NK-92 (cell line): ENCODE measurements around the gene OR5A1.
"Not testable (repeated sequence)": the region's sequence is repeated elsewhere in the genome, so short reads cannot be mapped to it uniquely, and the experiment has no call there.

ENCODE experiments used
- DNase-seq: peaks from one replicate; lab custom pipeline; 2025; ENCODE audit not compliant: unreplicated experiment; lab: John Stamatoyannopoulos, UW

Gene OR5A1

DNA sequence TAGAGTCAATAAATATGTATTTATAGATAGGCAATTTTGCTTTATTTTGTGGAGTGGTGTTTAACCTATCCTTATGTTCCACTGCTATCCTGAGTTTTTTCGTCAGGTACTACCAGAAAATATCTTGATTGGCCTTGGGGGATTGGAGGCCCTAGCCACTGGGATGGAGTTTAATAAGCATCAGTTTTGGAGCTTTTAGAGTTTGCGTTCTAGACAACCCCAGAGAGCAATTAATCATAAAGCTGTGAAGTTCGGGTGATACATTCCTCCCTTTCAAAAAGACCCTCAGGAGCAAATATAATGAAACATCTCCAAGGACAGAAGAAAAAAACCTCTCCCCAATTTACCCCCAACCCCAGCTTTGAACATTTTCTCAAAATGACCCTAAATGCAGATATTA lies at the start of gene OR5A1:
Gene OR5A1 (plus strand): TSS at position 301 of the 400 bp plus-strand sequence. CDS start 6,700 bp downstream, outside the sequence.
- no peak for DNase-seq

DNA sequence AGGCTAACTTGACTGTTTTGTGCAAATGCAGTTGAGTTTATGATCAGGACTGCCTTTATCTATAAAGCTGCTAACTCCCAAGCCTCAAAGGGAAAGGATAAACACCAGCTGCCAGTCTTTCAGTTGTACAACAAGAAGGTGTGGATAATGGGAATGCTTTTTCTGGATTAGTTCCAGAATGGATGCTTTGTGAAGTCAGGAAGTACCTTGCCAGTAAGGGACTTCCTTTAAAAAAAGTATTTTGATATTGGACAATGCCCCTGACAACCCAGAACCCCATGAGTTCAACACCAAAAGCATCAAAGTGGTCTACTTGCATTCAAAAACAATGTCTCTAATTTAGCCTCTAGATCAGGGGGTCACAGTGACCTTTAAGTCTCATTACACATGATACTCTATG lies 42.1 kb upstream of the OR5A1 start:
- no peak for DNase-seq

GRCh38 chr11:59400461-59401261 lies 35.6 kb upstream of the OR5A1 start:
- DNase-seq = no peak

- DNase-seq = no peak
These were observed 35.1 kb upstream of the OR5A1 start for GRCh38 chr11:59401262-59401552.

GRCh38 chr11:59403546-59403945 lies 32.7 kb upstream of the OR5A1 start:
- no peak for DNase-seq

DNA sequence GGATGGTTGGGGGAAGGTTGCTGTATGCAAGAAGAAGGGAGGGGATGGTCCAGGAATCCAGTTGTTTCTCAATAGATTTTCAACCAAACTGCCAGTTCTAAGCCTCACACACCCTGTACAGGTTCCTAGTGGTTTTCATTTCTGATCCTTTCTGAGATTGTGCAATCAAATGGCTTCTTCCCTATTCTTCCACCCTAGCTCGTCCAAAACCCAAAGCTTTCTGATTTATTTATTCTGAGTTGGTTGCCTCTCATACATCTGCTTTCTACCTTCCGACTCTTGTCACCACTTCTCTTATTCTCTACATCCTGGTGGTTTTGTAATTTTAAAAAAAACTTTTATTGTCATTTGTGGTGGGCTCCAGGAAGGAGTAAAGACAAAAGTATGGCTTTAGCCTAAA lies 22.6 kb upstream of the OR5A1 start:
- no peak for DNase-seq

GRCh38 chr11:59415111-59415510 lies 21.2 kb upstream of the OR5A1 start:
- DNase-seq = no peak

GRCh38 chr11:59416613-59417012 lies 19.7 kb upstream of the OR5A1 start:
- DNase-seq = no peak

DNA sequence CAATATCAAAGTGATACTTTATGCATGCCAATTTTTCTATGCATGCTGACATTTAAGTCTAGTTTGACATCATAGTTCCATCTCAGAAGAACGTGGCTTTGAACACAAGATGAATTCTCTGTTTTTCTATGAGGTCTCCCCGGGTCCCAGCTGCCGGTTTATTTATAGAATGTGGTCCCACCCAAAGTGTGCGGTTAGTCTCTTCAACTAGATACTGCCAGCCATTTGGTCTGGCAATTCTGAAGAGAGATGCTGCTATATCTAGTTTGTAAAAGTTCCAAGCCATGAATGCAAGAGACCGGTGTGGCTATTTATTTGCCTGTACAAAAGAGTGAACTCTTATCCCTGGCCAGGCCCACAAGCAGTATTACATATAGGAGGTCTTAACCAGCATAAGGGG lies 19.2 kb upstream of the OR5A1 start:
- DNase-seq = no peak

DNA sequence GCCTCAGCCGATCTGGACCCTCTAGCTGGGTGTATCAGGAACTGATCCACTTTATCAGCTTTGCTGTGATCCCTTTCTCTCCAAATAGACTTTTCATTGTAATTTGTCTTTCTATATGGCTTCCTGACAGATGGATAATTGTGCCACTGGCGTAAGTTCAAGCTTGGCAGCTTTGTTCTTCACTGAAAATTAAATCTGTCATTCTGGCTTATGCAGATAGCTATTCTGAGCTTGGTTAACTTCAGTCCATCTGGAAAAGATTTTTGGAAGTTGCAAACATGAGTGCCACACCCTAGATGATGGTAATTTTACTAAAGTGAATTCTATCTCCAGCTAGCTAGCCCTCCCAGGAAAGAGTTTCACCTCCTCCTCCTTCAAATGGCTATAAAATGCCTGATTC lies 18.1 kb upstream of the OR5A1 start:
- DNase-seq = no peak

GRCh38 chr11:59423835-59424234 lies 12.4 kb upstream of the OR5A1 start:
- no peak for DNase-seq

DNA sequence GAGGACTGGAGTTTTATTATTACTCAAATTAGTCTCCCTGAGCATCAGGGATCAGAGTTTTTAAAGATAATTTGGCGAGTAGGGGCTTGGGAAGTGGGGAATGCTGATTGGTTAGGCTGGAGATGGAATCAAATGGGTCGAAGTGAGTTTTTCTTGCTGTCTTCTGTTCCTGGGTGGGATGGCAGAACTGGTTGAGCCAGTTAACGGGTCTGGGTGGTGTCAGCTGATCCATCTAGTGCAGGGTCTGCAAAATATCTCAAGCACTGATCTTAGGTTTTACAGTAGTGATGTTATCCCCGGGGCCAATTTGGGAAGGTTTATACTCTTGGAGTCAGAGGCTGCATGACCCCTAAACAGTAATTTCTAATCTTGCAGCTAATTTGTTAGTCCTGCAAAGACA lies 11.1 kb upstream of the OR5A1 start:
- DNase-seq = no peak

- DNase-seq = no peak
These were observed 9.8 kb upstream of the OR5A1 start, which contains the start of gene OR5A2 for GRCh38 chr11:59426361-59427067. Gene OR5A2, minus strand, starts transcription at chr11:59426413. Its CDS starts 3,460 bp downstream, at chr11:59422953.

DNA sequence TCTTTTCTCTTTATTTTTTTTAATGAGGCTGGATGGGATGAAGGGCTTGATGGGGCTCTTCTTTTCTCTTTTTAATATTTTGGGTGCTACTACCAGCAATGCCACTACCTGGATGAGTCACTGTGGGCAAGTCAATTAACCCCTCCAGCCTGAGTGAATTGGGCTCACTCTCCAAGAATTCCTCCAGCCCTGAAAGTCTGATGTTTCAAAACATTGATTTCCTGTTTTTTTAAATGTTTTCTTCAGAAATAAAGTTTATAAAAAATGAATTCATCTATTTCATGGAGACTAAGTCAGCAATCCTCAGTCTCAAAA lies 9.2 kb upstream of the OR5A1 start:
- no peak for DNase-seq

DNA sequence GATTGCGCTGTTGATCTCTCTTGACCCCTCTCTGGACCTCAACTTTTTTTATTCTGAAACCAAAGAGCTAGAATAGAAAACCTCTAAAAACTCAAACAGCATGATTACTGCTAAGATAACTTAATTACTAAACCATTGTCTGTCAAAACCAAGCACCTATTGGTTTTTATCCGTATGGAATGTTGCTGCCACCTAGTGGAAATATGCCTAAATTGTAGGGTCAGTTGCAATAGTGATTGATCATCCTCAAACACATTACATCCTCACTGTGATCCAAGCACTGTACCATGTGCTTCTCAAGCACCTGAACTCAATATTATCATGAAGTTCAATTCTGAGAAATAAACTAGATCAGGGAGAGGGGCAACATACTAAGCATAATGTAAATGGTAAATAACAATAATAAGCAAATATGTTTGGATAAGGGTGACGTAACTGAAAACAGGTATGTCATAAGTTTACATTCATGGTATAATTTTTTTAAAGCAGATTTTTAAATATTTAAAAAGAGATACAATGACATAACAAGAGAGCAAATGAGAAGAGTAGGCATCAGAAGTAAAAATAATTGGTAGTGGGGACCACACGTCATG lies 6.2 kb upstream of the OR5A1 start:
- DNase-seq = no peak

GRCh38 chr11:59437770-59438169 lies 1.5 kb downstream of the OR5A1 start:
- no peak for DNase-seq

DNA sequence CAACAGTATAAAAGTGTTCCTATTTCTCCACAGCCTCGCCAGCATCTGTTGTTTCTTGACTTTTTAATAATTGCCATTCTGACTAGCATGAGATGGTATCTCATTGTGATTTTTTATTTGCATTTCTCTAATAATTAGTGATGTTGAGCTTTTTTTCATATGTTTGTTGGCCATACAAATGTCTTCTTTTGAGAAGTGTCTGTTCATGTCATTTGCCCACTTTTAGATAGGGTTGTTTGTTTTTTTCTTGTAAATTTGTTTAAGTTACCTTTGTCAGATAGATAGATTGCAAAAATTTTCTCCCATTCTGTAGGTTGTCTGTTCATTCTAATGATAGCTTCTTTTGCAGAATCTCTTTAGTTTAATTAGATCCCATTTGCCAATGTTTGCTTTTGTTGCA lies 9.4 kb downstream of the OR5A1 start:
- DNase-seq = not testable (repeated sequence)

DNA sequence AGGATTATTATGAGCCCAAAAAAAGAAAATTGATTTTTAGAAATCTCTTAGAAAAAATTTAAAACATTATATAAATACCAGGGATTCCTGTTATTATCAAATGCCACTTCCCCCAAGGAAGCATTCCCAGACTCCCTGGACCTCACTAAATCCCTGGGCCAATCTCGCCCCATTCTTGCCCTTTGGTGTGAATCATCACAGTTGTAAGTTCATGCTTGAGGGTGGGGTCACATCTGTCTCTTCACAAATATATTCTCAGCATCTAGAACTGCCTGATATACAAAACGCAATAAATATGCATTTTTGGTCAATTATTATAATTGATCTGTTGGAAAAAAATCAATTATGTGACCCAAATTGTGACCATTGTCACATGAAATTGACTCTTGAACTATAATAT lies 12.2 kb downstream of the OR5A1 start:
- no peak for DNase-seq

DNA sequence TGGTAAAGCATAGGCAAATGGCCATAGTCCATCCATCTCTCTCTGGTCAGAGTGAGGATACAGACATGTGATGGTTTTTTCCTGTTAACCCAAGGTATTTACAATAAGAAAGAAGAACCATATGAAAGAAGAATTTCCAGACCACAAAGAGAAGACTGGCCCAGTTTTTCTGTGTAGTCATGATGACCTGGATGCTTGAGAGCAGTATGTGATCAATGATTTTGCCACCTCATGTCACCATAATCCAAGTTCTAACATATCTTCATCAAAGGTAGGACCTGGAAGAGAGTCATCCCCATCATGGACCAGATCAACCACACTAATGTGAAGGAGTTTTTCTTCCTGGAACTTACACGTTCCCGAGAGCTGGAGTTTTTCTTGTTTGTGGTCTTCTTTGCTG lies 20.4 kb downstream of the OR5A1 start, which contains the start of gene OR4D6:
Gene OR4D6 (plus strand): TSS at position 301 of the 400 bp plus-strand sequence. CDS start 0 bp downstream, at position 301.
- no peak for DNase-seq

- DNase-seq = no peak
These were observed 23.6 kb downstream of the OR5A1 start for GRCh38 chr11:59459916-59460315.

- no peak for DNase-seq
These were observed 26.9 kb downstream of the OR5A1 start for GRCh38 chr11:59463190-59463641.

DNA sequence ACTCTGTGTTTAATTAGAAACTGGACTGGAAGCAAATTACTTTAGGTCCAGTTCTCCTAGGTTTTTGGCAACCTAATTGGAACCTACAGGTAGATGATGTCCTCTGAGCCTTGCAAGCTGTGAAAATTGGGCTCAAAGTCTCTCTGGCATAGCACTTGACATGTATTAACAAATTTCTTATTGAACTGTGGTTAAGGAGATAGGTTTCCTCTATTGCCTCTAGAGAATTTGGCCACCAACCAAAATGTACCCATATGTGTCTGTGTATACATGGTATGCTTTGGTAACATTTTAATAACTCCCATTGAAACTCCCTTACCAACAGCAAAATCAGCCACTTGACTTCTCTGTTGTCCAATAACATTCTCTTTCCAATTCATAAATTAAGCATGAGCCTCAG lies 36.7 kb downstream of the OR5A1 start, which contains the start of gene OR4D10:
Gene OR4D10 (plus strand): TSS at position 301 of the 400 bp plus-strand sequence. CDS start 4,115 bp downstream, outside the sequence.
- DNase-seq = no peak
